Activated T-cell treated with anti-CD3 and anti-CD28 coated beads for 48 hours (primary cell): ENCODE results near the gene FKBP8.

Source experiments
- DNase-seq: peaks from one replicate; pipeline ENCODE4 v3.0.0-alpha.2; 2020; ENCODE audit warnings: low read depth

Gene FKBP8

DNA sequence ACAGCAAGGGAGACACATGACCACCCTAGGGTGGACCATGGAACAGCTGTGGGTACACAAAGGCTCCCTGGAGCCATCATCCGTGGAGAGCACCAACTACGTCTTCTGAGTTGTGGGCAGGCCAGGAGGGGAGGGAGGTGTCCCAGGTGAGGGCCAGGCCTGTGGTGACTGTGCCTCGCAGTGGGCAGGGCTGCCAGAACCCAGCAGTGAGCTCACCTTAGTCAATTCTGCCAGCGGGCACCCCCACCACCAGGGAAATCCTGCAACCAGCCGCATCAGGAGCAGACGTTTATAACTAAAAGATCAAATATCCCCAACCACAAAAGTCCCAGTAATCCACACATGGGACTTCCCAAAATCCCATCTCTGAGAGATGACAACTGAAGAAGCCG lies 41.1 kb downstream of the FKBP8 start:
- no peak for DNase-seq

DNA sequence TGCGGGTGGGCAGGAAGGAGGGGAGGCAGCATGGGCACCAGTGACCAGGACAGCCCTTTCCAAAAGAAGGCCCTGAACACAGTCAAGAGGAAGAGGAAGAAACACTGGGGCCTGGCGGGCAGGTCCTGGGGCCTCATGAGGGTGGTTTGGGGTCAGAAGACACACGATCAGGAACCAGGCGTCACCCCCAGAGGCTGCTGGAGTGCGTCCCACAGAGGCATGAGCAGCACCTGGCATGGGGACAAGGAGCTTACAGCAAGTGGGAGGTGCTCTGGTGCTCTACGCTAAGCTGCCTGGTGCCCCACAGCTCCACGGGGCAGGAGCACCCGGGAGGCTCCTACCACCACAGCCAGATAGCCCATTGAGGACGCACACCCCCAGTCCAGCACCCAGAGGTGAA lies 41.5 kb downstream of the FKBP8 start:
- DNase-seq: no peak

DNA sequence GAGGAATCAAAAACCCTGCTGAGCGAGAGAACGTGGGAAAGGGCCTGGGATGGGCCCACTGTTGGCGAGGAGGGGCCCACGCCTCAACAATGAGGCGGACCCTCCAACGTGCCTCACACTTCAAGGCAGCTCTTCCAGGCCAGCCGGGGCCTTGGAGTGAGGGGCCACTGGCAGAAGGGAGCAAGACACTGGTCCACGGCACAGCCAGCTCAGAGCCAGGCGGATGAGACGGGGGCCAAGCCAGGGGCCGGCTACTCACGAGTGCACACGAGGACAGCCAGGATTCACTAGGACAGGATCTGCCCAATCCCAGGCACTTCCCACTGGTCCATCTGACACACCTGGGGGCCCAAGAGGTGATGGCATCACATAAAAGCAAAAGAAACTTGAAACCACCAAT lies 42.0 kb downstream of the FKBP8 start:
- no peak for DNase-seq

DNA sequence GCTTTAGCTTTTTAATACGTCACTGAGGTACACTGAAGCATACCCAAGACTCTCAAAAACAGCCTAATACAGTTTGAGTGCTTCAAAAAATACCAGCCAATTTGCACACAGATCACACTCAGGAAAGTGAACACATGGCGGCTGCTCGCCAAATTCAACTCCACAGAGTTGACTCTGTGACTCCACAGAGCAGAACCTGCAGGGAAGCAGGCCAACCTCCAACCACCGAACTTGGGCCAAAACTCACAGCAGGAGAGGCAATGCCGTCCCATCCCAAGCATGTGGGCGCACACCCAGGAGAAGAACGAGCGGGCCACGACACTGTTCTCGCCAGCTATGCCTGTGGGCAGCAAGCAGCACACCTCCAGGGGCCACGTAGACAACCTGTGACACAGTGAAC lies 42.6 kb downstream of the FKBP8 start:
- DNase-seq: no peak

DNA sequence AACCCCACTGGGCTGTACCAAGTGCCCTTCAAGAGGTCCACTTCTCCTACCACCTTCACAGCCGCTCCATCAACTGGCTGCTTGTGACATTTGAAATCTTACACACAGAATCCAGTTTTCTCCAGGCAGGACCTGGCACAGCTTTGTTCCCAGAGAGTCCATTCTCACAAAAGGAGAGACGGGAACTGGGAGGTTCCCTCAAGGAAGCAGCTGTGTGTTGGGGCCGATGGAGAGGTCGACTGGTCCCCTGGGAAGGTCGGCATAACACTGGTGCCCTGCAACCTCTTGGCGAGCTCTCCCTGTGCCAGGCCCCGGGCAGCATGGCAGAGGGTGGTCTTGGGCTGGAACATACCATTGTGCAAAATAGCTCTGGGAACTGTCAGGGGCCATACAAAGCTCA lies 43.0 kb downstream of the FKBP8 start:
- no peak for DNase-seq

DNA sequence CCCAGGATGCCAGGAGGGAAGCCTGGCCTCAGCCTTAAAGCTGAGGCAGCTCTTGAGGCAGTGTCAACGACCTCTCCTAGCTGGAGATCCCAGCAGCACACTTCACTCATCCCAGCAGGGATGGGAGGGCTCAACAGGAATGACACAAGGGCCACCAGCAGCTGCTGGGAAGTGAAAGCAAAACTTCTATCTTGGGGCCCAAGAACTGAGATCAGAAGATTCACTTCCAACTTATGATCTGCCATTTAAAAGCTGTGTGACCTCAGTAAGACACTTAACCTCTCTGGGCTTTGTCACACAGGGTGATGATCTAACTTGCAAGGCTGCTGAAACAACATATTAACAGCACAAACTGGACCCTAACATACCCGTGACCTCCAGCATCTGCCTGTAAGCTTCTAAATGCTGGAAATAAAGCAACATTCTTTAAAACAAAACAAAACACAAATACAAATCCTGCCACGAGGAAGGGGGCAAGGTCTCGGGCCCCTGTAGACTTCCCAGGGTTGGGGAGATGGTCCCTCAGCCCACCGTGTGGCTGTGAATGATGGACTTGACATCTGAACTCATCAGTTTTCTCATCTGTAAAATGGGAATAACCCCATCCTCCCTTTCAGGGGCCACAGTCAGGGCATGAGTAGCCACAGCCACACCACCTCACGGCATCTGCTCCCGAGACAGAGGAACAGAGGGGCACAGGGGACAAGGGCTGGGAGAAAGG lies 44.2 kb downstream of the FKBP8 start:
- DNase-seq: no peak

DNA sequence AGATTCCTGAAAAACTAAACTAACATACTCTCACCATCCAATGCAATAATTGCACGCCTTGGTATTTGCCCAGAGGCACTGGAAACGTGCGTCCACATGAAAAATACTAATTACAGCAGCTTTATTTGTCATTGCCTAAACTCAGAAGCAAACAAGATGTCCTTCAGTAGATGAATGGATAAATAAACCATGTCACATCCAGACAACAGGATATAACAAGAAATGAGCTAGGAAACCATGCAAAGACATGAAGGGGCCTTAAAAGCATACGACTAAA lies 46.5 kb downstream of the FKBP8 start:
- DNase-seq: no peak

DNA sequence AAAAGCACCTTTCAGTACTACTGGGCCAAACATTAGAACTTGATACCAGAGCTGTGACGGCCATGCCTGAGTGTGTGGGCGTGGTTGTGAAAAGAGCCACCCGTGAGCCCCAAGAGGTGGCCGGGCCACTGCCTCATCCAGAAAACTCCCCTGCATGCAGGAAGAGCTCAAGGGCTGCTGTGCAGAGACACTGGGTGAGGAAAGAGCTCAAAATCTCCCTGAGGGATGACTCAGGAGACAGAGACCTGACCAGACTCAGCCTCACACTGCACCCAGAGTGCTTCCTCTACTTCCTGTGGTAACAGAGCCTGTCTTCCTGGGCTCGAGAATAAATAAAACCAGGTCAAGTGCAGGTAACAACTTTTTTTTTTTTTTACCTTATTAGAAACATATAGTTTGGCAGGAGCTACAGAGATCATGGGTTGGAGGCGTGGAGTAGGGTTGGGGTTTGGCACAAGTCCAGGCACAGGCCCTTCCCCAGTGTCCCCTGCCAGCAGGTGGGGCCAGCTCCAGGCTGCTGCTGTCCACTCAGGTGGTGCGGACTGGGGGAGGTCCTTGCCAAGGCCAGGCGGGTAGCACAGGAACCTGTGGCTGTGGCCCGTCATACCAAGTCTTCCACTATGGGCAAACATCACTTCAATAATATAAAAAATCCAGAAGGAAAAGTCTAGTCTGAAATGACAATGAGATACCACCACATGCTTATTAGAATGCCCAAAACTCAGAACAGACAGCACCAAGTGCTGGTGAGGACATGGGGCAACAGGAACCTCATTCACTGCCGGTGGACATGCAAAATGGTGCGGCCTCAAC lies 47.0 kb downstream of the FKBP8 start:
- peak; percentile 52 for DNase-seq

DNA sequence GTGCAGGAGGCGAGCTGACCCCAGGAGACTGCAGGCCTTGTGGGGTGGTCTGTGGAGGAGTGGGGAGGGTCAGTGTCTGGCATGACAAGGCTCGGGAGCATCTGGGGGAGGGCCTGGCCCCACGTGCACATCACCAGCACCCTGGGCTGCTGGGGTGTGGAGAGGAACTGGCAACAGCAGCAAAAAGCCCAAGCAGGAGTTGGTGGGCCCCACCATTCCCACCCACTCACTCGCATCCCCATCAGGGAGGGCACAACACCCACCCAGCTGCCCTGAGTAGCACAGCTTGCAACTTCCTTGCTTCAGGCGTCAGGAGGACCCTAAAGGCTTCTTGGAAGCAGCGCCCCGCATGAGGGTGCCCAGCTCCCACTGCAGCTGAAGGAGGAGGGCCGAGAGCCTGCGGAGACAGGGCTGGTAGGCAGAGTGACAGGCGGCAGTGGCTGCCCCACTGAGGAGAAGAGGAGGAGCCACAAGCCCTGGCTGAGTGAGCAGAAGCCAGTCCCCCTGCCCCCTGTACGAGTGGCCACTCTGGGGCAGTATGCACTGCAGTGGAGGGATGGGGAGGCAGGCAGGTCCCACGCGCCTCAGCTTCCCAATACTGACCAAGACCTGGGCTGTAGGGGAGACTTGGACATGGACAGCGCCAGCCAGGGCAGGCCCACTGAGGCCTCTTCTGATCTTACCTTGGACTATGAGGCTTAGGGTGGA lies 48.0 kb downstream of the FKBP8 start:
- DNase-seq: no peak

DNA sequence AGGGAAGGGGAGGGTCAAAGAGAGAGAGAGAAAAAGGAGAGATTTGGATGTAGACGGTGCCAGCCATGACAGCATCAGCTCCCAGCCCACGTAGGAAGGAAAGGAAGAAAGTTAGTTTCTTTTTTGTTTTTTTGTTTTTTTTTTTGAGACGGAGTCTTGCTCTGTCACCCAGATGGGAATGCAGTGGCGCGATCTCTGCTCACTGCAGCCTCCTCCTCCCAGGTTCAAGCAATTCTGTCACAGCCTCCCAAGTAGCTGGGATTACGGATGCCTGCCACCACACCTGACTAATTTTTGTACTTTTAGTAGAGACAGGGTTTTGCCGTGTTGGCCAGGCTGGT lies 49.1 kb downstream of the FKBP8 start:
- no peak for DNase-seq

DNA sequence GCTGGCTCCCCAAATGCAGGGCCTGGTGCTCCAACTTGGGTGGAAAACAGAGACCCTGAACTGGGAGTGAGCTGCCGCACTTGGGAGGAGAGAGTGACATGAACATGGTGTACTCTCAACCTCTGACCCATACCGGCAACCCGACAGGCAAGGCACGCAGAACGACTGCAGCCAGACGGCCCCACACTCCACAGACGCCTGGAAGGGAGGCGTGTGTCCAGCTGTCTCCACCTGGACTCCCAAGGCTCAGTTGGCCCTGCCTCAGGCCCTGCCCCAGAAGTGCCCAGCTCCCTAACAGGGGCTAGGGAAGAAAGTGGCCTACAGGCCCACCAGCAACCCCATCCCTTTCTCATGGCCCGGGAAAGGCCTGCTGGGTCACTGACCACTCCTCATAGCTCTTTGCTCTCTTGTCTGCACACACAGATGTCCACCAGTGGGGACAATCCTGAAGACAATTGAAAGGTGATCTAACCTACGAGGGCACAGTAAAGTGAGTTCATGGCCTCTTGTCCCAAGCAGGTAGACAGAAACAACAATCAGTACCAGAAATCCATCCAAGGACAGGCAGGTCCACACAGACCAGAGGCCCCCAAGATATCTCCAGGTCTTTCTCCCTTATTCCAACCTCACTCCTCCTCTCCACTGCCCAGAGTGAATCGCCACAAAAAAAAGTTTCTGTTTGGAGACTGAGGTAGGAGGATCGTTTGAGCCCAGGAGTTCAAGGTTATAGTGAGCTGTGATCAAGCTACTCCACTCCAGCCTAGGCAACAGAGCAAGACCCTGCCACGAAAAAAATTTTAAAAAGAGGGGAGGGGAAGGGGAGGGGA lies 49.7 kb downstream of the FKBP8 start:
- no peak for DNase-seq

DNA sequence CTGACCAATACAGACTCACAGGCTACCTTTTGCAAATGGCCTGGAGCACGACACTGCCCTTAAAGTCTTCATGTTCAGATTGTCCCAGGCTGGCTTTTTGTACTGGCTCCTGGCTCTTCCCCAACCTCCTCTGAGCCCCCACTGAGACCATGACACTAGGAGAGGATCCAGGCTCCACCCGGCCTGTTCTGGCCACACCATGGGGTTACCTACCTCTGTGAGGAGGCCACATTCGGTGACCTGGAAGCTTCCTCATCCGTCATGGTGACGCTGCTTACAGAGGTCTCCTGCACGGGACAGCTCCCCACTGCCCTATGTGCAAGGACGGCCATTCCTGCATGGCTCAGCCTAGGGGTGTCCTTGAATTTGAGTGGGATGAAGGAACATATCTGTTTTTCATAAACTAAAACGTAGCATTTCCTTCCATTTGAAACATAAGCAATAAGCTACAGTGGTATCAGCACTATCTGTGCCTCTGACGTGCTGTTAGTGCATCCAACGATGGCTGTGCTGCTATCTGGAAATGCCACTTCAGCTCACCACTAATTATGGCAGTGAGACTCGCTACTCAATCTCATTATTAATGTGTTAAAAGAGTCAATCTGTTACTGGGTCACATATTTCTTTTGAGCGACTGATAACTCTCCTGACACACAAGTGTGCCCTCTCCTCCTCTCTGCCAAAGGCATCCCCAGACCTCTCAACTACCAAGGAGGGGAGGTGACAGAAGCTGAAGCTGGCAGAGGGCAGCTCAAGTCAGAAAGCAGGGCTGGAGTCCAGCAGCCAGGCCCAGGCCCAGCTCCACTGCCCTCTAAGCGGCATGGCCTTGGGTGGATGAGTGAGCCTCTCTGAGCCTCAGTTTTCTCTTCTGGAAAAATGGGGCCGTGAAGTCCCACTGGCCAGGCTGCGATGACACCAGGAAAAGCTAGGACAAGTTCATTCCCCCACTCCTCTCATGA lies 51.1 kb downstream of the FKBP8 start:
- DNase-seq: no peak

DNA sequence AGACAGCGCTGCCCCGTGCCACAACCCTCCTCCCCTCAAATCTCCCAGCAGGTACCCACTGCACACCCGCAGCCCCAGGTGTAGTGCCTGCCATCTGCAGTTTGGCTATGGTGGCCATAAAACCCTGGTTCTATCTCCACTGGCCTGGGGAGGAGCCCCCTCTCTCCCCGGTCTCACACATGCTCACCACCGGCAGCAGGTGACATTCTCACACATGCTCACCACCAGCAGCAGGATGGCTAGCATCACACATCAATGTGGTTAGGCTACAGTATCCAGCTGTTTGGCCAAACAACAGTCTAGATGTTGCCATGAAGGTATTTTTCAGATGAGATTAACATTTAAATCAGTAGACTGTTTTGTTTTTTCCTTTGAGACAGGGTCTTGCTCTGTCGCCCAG lies 52.6 kb downstream of the FKBP8 start:
- no peak for DNase-seq

DNA sequence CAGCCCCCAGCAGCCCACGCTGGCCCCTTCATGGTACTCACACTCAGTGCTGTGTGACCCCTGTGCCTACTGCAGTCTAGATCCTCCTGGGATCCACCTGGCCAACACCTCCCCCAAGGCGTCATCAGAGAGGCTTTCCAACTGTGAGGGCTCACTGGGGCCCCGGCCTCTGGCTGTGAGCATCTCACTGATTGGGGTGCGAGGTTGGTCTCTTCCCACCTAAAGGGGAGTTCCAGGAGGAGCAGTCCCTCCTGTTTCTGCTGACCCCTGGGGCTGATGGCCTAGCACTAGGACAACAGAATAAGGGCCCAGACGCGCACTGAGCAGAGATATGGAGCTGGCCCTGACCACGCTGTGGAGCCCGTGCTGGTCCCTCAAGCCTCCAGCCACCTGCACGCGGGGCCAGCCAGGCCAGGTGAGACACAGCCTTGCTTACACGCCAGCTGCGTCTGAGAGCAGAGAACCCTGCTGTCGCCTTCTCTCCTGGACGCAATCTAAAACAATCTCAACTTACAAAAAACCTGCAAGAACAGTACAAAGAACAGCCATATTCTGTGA lies 53.7 kb downstream of the FKBP8 start:
- no peak for DNase-seq

DNA sequence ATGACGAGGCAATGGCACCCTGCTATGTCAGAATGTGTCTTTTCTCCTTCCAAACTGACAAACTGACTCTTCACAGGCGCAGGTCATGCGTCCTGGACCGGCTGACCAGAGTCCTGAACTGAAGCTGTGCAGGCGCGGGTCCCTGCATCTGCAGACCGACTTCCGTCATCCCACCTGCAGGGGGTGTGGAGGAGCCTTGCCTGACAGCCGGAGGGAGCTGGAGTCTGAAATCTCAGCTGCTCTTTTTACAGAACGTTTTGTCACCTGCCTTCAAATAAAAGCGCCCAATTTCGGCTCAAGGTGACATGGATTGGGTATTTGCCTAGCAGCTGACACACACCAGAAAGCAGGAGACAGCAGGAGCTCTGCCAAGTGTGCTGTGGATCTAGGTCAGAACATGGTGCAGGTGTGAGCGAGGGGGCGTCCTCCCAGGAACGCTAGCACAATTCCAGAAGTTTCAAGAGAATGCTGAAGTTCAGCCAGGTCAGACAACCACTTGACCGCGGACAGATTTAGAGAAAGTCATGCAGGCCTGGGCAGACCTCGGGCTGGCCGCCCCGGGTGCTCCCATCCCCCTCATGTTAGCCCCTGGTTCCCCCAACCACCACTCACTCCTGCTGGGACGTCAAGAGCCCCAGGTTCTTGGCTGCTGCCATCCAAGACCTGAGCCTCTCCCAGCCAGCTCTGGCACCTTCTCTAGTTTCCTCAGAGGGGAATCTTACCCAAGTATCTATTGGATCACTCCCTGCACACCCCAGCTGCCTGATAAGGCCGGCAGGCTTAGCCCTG lies 54.3 kb downstream of the FKBP8 start:
- no peak for DNase-seq

DNA sequence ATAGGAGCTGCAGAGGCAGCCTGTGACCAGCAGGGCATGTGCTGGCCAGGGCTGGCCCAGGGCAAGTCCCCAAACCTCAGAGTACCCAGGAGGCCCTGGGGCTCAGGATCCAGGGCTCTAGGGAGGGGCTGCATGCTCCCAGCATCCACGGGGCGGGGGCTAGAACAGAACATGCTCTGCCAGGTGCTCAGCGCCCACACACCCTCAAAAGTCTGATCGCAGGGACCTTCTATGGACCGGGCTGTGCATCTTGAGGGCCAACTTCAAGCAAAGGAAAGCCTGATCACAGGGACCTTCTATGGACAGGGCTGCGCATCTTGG lies 55.0 kb downstream of the FKBP8 start:
- DNase-seq: no peak

DNA sequence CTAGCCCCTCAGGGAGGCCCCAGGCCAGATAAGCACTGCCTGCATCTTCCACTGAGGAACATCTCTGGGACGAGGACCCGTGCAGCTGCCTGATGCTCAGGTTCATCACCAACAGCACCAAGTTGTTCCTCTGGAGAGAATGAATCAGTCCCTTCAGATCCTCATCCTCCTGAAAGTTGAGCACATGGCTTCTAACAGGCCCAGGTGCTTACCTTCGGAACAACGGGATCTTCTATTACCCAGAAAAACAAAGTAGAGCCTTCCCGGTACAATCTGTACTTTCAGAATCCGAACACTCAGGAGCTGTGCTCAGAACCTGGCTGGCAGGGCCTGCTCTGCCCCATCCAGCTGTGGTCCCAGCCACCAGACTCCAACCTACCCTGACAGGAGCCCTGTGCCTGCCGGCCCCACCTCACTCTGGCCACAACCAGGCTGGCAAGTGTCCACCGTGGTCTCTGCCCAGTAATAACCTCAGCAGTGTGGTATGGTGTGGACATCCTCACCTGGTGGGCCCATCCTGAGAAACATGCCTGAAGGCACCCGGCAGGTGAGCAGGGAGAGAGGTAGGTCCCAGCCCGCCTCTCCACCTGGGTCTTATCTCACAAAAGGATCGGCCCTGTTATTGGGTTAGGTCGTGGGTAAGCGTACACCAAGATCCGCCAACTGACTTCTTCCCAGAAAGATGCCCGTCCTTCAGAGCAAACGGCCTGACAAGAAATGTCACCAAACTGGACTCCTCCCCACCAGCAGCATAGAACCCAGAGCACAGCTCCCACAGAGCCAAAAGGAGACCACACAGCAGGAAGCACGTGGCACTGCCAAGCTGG lies 55.6 kb downstream of the FKBP8 start:
- DNase-seq: no peak

DNA sequence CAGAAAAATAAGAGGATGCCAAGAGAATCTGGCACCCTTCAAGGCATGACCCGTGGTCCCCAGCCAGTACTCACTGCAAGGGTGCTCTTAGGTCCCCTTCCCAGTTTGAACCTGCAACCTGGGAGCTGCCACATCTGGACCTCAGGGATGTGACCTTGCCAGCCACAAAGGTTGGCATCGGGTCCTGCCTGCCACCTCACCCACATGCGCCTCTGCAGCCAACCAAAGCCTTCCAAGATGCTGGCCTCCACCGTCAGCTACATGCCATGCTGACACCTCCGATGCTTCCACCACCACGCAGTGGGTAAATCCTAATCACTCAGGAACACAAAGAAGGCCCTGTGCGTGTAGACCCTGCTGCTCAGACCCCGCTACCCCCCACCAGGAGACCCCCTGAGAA lies 56.6 kb downstream of the FKBP8 start:
- no peak for DNase-seq

DNA sequence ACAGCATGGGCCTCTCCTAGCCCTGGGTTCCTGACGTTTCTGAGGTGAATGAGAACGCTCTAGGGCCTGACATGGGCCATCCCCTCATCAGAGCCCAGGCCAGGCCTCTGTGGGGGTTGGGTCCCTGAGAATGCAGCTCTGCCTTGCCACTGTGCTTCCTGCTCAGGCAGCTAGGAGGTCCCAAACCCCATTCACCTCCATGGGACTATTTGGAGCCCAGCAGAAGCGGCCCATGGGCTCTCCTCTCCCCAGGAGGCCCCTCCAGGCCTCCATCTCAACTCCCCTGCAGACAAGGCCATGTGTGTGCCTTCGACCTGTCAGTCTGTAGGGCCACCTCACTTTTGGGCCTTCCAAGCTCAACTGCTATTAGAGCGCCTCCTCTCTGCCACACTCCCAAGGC lies 58.4 kb downstream of the FKBP8 start:
- DNase-seq: no peak
